NT2/D1 (cell line): Measurements from ENCODE around the gene TMTC4.

Experiments used
- DNase-seq: peaks from one replicate; pipeline ENCODE4 v3.0.0-alpha.2; 2011; ENCODE audit warnings: low read depth, low spot score
- H3K27me3 ChIP-seq: 2 replicates; pipeline ENCODE4 v1.6.0; 2011; ENCODE audit warnings: mild to moderate bottlenecking; ENCODE audit not compliant: insufficient read length, insufficient read depth
- H3K36me3 ChIP-seq: 2 replicates; pipeline ENCODE4 v1.6.1; 2011; ENCODE audit warnings: mild to moderate bottlenecking, low read length, mixed read lengths; ENCODE audit not compliant: insufficient read depth, insufficient read length
- H3K4me1 ChIP-seq: 2 replicates; pipeline ENCODE4 v1.5.1; 2011; ENCODE audit not compliant: insufficient read depth, insufficient read length
- H3K4me3 ChIP-seq: 2 replicates; pipeline ENCODE4 v1.5.1; 2011; ENCODE audit warnings: low read depth; ENCODE audit not compliant: insufficient read length
- H3K9ac ChIP-seq: 2 replicates; pipeline ENCODE4 v1.6.0; 2011; ENCODE audit warnings: low read depth; ENCODE audit not compliant: insufficient read length
- H3K9me3 ChIP-seq: 2 replicates; pipeline ENCODE4 v1.5.1; 2011; ENCODE audit warnings: mild to moderate bottlenecking, low read length; ENCODE audit not compliant: insufficient read depth
- SUZ12 ChIP-seq: IDR thresholded peaks from 2 replicates; pipeline ENCODE4 v1.6.1; 2011; ENCODE audit not compliant: insufficient read length, insufficient read depth; ENCODE audit errors: extremely low read depth
- YY1 ChIP-seq: IDR thresholded peaks from 2 replicates; pipeline ENCODE4 v1.6.1; 2011; ENCODE audit not compliant: insufficient read length, insufficient read depth
- ZNF274 ChIP-seq: IDR thresholded peaks from 2 replicates; pipeline ENCODE4 v1.6.1; 2011; ENCODE audit warnings: mild to moderate bottlenecking, low read depth, low read length

The TMTC4 gene

DNA sequence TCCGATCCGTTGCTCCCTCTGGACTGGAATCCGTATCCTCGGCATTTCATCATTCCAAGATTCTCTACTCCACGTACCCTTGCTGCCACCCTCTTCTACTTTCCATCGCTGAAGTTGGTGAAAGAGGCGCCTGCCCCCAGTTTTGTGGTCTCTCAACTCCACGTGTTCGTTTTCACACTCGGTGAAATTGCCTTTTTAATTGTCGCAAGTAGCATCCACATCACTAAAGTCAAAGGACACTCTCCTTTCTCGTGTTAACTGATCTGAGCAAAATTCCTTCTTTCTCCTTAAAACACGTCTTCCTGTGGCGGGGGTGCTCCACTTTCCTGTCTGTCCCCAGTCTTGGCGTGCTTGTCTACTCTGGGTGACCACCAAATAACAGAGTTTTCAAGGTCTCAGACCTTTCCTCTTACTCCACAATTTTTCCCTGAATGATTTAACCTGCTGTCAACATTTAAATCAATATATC, 1.1 kb upstream of the TMTC4 start:
- DNase-seq: no peak
- no peak for TF ChIP-seq ZNF274
- no peak for TF ChIP-seq YY1
- no peak for TF ChIP-seq SUZ12
- H3K36me3 ChIP-seq: no peaks in the 10 kb centered on the region
- peaks cover 4% of the 10 kb centered on the region for H3K4me1 ChIP-seq
- H3K4me3 ChIP-seq: peak overlapping the region; percentile 71
- H3K27me3 ChIP-seq: peaks cover 32% of the 10 kb centered on the region
- peak overlapping the region; percentile 77 for H3K9ac ChIP-seq
- H3K9me3 ChIP-seq: no peaks in the 10 kb centered on the region

DNA sequence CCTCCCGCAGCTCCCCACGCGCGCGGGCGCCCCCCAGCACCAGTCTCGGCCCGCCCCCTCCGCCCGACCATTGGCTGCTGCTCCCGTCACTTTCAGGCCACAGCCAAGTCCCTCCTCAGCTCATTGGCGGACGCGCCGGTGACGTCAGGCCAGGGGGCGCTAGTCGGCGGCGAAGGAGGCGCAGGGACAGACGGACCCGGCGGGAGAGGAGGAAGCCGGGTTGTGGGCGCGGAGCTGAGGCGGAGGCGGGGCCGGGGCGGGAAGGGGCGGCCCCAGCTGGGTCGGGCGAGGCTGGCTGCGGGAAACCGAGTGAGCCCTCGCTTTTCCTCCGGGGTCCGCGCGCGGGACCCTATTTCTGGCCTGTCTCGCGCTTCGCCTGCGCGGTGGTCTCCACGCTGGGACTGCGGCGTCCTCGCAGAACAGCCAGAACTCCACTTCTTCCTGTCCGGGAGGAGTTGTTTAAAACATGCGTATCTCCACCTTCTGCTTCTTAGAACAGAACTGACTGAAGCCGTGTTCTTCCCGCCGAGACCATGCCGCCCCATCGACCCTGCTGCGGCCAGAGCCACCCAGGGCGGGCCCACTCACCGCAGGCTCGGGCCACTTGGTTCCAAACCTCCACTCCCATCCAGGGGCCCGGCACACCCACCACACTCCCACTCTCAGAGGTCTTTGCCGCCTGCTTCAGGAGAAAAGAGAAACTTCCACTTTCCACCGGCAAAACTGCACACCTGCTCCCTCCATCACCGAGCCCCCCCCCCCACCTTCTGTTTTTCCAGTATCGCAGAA, 471 bp upstream of the TMTC4 start:
- Histone ChIP-seq H3K9me3 (no peaks in the 10 kb centered on the region), H3K9ac (peak overlapping the region; percentile 77), H3K4me1 (peaks cover 4% of the 10 kb centered on the region), H3K4me3 (peak overlapping the region; percentile 71), H3K36me3 (no peaks in the 10 kb centered on the region), H3K27me3 (peaks cover 32% of the 10 kb centered on the region)
- peak; percentile 95 for DNase-seq
- no peak for TF ChIP-seq ZNF274

DNA sequence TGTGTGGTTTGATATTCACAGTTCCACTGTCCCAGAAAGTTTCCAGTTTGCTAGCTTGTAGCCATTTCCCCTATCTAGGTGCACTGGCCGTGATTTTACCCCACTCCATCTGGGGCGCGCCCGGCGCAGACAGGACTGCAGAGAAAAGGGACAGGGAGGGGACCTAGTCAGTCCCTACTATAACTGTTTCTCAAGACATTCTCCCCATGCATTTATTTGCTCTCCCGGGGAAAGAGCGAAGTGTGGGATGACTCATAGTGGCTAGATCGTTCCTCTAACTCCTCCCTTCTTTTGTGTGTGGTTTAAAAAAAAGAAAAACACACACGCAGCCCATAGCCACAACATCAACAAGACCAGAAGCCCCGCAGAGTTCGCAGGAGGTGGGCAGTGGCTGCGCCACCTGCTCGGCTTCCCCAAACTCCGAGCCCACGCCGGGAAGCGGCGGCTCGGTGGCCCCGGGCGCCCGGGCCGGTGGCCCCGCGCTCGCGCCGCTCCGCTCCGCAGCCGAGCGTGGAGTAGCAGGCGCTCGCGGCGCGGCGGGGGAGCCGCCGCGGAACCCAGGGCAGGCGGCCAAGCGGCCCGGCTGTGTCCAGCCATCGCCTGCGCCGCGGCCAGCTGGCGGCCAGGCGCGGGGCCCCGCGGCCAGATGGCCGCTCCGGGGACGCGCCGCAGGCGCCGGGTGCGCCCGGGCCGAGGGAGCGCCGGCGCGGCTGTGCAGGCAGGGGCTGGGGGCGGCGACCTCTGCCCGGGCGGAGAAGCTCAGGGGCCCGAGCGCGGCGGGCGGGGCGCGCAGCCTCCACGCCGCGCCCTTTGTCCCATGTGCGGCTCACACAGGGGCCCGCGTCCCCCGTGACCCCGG, 653 bp downstream of the TMTC4 start:
- H3K4me3 ChIP-seq: peak overlapping the region; percentile 56
- peaks cover 32% of the 10 kb centered on the region for H3K27me3 ChIP-seq
- peak overlapping the region; percentile 77 for H3K9ac ChIP-seq
- H3K36me3 ChIP-seq: no peaks in the 10 kb centered on the region
- H3K4me1 ChIP-seq: peaks cover 4% of the 10 kb centered on the region
- no peak for DNase-seq
- no peaks in the 10 kb centered on the region for H3K9me3 ChIP-seq
- TF ChIP-seq ZNF274 (no peak), SUZ12 (no peak), YY1 (no peak)

DNA sequence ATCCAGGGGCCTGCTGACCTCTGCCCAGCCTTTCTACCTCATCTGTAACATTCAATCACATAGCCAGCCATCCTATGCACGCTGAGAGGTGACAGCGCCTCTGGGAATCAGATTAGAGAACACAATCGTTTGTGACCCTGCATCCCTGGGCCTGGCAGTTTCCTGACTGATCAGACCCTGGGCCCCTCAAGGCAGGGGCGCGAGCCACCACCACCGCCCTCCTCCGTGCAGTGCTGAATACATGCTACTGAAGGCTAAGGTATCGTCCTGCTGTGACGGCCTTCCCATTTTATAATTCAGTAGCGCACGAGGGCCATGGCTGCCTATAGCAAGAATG, 1.3 kb downstream of the TMTC4 start:
- Histone ChIP-seq H3K36me3 (no peaks in the 10 kb centered on the region), H3K4me3 (peak overlapping the region; percentile 56), H3K9ac (peak overlapping the region; percentile 77), H3K4me1 (peaks cover 4% of the 10 kb centered on the region), H3K9me3 (no peaks in the 10 kb centered on the region), H3K27me3 (peaks cover 32% of the 10 kb centered on the region)
- TF ChIP-seq SUZ12 (no peak), ZNF274 (no peak)
- DNase-seq: no peak

DNA sequence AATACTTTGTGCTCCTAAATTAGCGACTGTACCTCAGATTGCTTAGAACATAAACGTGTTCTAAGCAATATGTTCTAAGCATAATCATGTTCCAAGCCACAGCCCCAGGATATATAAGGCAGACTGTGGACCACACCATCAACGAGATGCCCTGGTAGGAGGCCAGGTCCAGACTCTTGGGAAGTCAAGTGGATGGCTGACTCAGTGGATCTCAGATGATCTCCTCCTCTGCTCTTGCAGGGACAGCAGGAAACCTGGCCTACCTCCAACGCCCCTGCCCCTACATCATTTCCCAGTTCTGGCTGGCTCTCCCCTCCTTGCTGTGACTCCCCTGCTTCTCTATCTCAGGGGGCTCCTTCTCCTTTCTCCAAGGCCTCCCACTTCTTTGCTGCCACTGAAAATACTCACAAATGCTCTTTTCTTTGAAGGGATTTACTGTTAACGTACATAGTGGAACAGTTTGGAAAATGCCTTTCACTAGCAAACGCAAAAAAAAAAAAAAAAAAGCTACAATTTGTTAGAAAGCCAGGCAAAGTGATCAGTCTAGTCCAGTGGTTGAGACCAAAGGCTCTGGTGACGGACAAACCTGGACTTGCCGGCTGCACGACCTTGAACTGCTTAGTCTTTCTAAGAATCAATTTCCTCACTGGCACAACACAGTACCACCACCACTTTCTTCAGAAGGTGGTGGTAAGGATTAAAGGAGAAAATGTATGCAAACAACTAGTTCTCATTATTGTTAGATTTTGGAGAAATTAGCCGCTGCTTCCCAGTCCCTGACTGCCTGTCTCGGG, 3.0 kb downstream of the TMTC4 start:
- no peak for TF ChIP-seq YY1
- no peak for TF ChIP-seq SUZ12
- TF ChIP-seq ZNF274: no peak

DNA sequence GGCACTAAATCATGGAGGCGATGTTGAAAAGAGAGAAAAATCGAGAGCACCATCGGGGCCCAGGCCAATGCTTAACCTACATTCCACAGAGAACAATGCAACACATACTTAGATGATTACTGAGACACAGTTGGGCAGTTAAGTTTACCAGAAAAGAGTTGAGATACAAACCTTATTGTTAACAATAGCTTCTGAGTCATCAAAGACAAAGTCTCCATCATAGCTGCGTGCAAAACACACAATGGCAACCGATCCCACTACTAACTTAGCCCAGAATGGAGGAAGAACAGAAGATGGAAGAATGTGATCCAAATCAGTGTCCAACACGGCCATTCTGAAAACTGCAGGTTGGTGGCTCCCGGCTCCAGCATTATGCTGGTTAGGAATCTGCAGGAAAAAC, 6.2 kb downstream of the TMTC4 start:
- no peak for DNase-seq
- no peak overlapping the region for H3K4me3 ChIP-seq
- H3K9me3 ChIP-seq: no peaks in the 10 kb centered on the region
- H3K4me1 ChIP-seq: peaks cover 3% of the 10 kb centered on the region
- peaks cover 14% of the 10 kb centered on the region for H3K27me3 ChIP-seq
- TF ChIP-seq ZNF274 (no peak), SUZ12 (no peak), YY1 (no peak)
- H3K36me3 ChIP-seq: peaks cover 28% of the 10 kb centered on the region
- no peak overlapping the region for H3K9ac ChIP-seq

More for the DNA sequence above, 3.0 kb downstream of the TMTC4 start:
- Histone ChIP-seq H3K9me3 (no peaks in the 10 kb centered on the region), H3K36me3 (peaks cover 5% of the 10 kb centered on the region), H3K27me3 (peaks cover 30% of the 10 kb centered on the region), H3K9ac (no peak overlapping the region), H3K4me3 (no peak overlapping the region), H3K4me1 (peaks cover 4% of the 10 kb centered on the region)
- DNase-seq: no peak

DNA sequence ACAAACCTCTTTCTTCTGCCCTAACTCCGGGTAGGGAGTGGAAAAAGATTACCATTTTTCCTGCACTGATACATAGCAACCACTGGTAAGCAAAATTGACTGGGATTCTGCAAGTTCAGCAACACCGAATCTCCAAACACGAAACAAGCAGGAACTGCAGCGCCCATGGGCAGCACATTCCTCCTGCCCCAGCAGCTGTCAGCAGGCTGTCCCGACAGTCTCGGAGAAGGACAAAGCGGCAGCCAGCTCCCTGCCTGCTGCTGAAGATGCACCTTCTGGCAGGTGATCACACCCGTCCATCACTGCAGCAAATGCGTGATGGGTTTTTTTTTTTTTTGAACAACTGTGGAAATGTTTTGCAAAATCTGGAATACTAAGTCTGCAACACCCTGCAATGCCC, 6.7 kb downstream of the TMTC4 start:
- H3K9me3 ChIP-seq: no peaks in the 10 kb centered on the region
- peaks cover 11% of the 10 kb centered on the region for H3K27me3 ChIP-seq
- H3K4me3 ChIP-seq: no peak overlapping the region
- H3K9ac ChIP-seq: no peak overlapping the region
- DNase-seq: no peak
- H3K4me1 ChIP-seq: peaks cover 2% of the 10 kb centered on the region
- TF ChIP-seq YY1 (no peak), ZNF274 (no peak), SUZ12 (no peak)
- peaks cover 32% of the 10 kb centered on the region for H3K36me3 ChIP-seq
